HG03460 (cell line): ENCODE results near the gene RALGAPA2.

Source experiments
- ATAC-seq: cut with Tn5 transposase; IDR thresholded peaks from one replicate; pipeline ENCODE4 v1.9.1; 2021; ENCODE audit not compliant: unreplicated experiment

Gene RALGAPA2

GRCh38 chr20:20375862-20376261 is 336.6 kb downstream of the RALGAPA2 start:
- no peak for ATAC-seq

- no peak for ATAC-seq
Measured at GRCh38 chr20:20373091-20373571, 339.3 kb downstream of the RALGAPA2 start.

- ATAC-seq: no peak
Measured at GRCh38 chr20:20371681-20372080, 340.8 kb downstream of the RALGAPA2 start.

DNA sequence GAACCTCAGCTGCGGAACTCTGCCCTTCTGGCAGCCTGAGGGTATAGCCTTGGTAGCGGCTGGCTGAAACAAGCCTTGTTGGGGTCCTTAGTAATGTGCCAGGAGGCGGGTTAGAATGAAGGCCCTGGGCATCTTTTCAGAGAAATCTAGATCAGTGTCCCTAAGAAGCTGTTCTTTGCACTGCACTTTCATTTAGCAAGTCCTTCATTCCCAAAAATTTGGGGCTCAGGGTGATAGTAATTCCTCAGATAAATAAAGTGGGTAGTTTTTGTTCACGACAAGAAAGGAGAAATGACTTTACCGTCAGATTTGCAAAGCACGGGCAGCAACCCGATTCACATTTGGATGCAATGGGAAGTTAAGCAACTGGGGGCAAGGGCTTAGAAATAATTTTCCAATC is 341.4 kb downstream of the RALGAPA2 start:
- ATAC-seq: no peak

GRCh38 chr20:20370094-20370575 is 342.3 kb downstream of the RALGAPA2 start:
- ATAC-seq: no peak

DNA sequence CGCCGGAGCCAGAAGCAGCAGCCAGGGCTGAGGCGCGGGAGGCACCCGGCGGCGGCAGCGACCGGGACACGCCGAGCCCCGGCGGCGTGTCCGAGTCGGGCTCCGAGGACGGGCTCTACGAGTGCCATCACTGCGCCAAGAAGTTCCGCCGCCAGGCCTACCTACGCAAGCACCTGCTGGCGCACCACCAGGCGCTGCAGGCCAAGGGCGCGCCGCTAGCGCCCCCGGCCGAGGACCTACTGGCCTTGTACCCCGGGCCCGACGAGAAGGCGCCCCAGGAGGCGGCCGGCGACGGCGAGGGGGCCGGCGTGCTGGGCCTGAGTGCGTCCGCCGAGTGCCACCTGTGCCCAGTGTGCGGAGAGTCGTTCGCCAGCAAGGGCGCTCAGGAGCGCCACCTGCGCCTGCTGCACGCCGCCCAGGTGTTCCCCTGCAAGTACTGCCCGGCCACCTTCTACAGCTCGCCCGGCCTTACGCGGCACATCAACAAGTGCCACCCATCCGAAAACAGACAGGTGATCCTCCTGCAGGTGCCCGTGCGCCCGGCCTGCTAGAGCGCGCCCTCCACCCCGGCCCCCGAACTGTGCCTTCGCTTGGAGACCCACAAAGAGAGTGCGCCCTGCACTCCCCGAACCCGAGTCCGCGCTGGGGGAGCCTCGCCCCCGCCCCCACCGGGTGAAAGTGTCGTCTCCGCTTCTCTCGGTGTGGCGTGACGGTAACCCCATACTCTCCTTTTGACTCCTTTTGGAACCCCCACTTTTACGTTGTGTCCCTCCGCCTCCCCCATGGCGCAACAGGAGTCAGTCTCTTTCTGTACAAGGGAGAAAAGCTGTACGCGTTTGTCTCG is 343.0 kb downstream of the RALGAPA2 start:
- ATAC-seq: no peak

- no peak for ATAC-seq
Measured at GRCh38 chr20:20368418-20369249, 343.8 kb downstream of the RALGAPA2 start.

DNA sequence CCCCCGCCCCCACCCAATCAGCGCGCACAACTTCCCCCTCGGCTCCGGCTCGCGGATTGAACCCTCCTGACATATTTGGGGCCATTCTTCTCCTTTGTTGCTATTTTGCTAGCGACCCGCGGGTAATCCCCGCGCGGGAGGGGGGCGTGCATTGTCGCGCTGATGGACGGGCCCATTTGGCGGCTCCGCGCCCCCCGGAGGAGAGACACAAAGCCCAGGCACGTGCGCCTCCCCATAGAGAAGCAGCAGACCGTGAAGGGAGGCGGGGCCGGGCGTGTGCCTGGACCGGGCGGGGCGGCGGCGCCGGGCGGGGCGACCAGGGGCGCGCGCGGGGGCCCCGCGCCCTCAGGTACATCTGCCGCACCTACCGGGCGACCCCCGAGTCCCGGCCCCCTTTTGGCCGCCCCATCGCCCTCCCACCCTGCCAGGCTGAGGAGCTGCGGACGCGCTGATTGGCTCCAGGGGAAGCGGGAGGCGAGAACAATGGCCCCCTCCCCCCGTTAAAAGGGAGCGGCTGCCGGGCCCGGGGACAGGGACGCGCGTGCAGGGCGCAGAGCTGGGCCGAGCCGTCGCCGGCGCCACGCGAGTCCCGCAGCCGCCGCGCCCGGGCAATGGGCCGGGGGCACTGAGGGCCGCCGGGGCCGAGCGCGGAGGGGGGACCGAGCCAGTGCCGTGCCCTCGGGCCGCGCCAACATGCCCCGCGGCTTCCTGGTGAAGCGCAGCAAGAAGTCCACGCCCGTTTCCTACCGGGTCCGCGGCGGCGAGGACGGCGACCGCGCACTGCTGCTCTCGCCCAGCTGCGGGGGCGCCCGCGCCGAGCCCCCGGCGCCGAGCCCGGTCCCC is 344.6 kb downstream of the RALGAPA2 start, which contains the start of gene INSM1:
Gene INSM1, plus strand, starts transcription at position 530 of the 843 bp plus-strand sequence. Its CDS starts 164 bp downstream, at position 694.
- ATAC-seq: no peak

DNA sequence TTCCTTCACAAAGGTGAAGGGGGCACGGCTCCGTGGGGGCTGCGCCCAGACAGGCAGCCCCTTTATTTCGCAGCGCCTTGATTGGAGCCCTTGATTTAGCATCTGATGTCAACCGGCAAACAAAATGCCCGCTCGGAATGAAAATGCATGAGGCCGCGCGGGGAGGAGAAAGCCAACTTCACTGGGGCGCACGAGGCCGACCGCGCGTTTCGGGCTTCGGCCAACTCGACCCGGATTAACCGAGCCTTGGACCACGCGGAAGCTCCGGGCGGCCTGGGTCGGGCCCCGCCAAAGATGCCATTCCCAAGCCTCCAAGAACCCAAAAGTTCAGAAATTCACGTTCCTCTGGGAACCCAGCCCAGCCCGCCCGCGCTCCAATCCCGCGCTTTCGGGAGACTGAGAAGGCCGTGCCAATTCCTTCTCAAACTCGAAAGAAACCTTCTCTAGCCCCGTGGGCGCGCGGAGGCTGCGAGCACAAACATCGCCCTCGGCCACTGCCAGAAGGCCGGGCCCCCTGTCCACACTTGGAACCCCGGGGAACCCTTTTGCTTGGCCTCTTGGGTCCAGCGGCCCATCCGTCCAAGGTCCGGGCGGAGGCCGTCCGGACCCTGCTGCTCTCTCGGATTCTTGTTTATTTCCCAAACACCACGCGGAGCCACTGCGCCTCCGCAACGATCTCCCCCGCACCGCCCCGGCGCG is 345.4 kb downstream of the RALGAPA2 start:
- ATAC-seq: no peak

DNA sequence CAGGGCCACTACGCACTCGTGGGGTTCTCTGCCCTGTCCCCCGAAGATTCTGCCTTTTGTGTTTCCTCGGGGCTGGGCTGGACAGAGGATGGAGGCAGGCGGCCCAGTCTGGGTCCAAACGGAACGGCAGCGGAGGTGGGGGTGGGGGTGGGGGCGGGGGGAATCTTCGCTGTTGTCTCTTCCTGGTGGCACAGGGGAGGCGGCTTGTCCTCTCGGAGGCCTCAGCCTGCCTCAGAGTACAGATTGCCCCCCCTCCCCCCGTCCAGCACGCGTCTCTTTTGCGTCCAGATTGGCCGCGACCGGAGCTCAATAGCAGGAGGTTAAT is 345.9 kb downstream of the RALGAPA2 start:
- no peak for ATAC-seq

- no peak for ATAC-seq
Measured at GRCh38 chr20:20365480-20366161, 346.8 kb downstream of the RALGAPA2 start.

DNA sequence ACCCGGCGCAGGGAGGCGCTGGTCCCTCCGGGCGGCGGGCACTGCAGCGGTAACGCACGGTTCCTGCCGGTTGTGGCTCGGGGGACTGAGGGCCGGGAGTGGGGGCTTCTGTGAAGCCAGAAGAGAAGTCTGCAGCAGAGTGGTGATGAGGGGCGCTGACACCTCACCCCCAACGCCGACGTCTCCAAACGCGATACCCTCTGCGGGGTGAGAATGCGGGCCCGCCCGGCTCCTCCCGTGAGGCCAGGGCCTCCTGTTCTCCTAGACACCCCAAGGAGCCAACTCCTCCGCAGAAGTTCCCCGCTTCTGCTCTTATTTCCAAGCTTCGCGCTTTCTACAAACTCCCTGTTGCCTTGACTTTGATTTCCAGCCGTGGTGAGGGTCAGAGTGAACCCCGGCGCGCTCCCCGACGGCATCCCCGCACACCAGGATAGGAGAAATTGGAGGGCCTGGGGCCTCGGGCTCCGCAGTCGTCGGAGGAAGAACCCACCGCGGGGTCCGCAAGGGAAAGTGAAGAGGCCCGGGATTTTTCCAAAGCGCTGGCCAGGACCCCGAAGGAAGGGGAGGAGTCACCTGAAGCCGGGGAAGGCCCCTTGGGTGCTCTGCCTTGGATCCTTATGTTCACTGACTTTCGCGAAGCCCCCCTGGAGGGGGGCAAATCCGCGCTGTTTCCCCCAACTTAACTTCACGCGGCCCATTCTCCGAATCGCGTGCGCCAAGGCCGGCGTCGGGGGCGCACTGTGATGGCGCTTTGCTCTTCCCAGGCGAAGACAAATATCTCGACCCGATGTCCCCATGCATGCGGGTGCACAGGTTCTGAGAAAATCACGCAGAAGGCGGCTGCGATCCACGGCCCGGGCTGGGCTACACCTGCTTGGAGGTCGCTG is 347.6 kb downstream of the RALGAPA2 start:
- no peak for ATAC-seq

DNA sequence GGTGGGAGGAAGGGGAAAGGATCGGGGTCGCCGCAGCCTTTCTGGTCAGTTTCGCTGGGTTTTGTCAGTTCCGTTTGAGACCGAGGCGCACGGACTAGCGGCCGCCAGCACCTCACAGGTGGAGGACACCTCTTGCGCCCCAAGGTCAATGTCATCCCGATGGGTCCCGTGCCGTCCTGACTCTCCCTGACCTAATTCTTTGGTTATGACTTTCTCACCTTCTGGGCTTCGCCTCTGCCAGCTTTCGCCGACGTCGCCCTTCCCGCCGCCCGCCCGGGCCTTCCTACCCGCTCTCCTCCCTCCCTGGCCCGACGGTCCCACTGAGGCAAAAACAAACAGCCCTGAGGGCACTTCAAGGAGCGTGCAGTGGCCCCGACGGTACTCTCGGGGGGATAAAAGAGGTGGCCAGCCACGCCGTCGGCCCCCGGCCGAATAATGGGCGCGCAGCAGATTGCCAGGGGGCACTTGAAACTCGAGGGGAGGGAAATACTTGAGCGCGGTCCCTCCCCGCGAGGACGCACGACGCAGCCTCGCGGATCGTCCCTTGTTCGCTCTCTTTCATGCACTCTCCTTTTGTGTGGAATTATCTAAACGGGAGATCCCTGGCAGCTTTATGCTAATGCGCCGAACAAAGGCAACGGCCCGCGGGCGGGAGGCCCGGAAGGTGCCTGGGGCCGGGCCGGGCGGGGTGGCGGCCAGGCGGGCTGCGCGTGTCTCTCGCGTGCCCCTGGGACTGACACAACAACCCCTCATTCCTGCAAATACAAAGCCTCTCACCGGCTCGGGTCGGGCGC is 348.4 kb downstream of the RALGAPA2 start:
- ATAC-seq: no peak

DNA sequence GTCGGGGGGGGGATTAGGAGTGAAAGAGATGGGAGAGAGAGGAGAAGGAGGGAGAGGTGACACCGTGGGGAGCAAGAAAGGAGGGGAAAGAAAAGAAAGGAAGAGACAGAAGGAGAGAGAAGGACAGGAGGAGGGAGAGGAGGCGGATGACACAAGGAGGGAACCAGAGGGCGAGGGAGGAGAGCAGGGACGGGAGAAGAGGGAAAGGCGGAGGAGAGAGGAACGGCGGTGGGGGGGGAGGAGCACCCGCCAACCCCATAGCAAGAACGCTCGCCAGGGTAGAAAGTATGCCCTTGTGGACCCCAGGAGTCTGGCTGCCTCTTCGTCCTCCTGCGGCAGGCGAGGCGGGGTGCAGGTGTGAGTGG is 349.0 kb downstream of the RALGAPA2 start:
- no peak for ATAC-seq

GRCh38 chr20:20362774-20363433 is 349.5 kb downstream of the RALGAPA2 start:
- no peak for ATAC-seq

- no peak for ATAC-seq
Measured at GRCh38 chr20:20360464-20360863, 352.0 kb downstream of the RALGAPA2 start.

- no peak for ATAC-seq
Measured at GRCh38 chr20:20359628-20360027, 352.8 kb downstream of the RALGAPA2 start.
